ENCODE measurements around the gene C14orf180.

C14orf180 gene

GRCh38 chr14:104569435-104569834 is 10.1 kb upstream of the C14orf180 start:
- TF ChIP-seq TAF1 (IDR thresholded peaks at IDR 0.05; ENCODE audit: borderline replicate concordance, insufficient read depth, low read length) (no peak), SIN3A (IDR thresholded peaks at IDR 0.05; ENCODE audit: borderline replicate concordance, insufficient read depth, low read length) (no peak), REST (IDR thresholded peaks at IDR 0.05; ENCODE audit: insufficient read depth in 1 of 2, low read depth in 2 of 2, low read length in 2 of 2) (no peak), FOXP2 (optimal IDR thresholded peaks at IDR 0.05; ENCODE audit: borderline replicate concordance, extremely low read depth, extremely low read length, insufficient read depth) (no peak), POLR2AphosphoS5 (IDR thresholded peaks at IDR 0.05; ENCODE audit: low read depth, low read length) (no peak)

- TF ChIP-seq FOXP2 (optimal IDR thresholded peaks at IDR 0.05; ENCODE audit: borderline replicate concordance, extremely low read depth, extremely low read length, insufficient read depth) (no peak), REST (IDR thresholded peaks at IDR 0.05; ENCODE audit: insufficient read depth in 1 of 2, low read depth in 2 of 2, low read length in 2 of 2) (no peak), TAF1 (IDR thresholded peaks at IDR 0.05; ENCODE audit: borderline replicate concordance, insufficient read depth, low read length) (no peak), SIN3A (IDR thresholded peaks at IDR 0.05; ENCODE audit: borderline replicate concordance, insufficient read depth, low read length) (no peak), POLR2AphosphoS5 (IDR thresholded peaks at IDR 0.05; ENCODE audit: low read depth, low read length) (no peak)
These were observed 8.3 kb upstream of the C14orf180 start for GRCh38 chr14:104571246-104571645.

GRCh38 chr14:104572024-104572626 is 7.4 kb upstream of the C14orf180 start:
- TF ChIP-seq SIN3A (IDR thresholded peaks at IDR 0.05; ENCODE audit: borderline replicate concordance, insufficient read depth, low read length) (no peak), REST (IDR thresholded peaks at IDR 0.05; ENCODE audit: insufficient read depth in 1 of 2, low read depth in 2 of 2, low read length in 2 of 2) (no peak), TAF1 (IDR thresholded peaks at IDR 0.05; ENCODE audit: borderline replicate concordance, insufficient read depth, low read length) (no peak), FOXP2 (optimal IDR thresholded peaks at IDR 0.05; ENCODE audit: borderline replicate concordance, extremely low read depth, extremely low read length, insufficient read depth) (no peak), POLR2AphosphoS5 (IDR thresholded peaks at IDR 0.05; ENCODE audit: low read depth, low read length) (no peak)

GRCh38 chr14:104572668-104573067 is 6.9 kb upstream of the C14orf180 start:
- no peak for TF ChIP-seq SIN3A (IDR thresholded peaks at IDR 0.05; ENCODE audit: borderline replicate concordance, insufficient read depth, low read length)
- TF ChIP-seq POLR2AphosphoS5 (IDR thresholded peaks at IDR 0.05; ENCODE audit: low read depth, low read length): no peak
- TF ChIP-seq TAF1 (IDR thresholded peaks at IDR 0.05; ENCODE audit: borderline replicate concordance, insufficient read depth, low read length): no peak
- TF ChIP-seq FOXP2 (optimal IDR thresholded peaks at IDR 0.05; ENCODE audit: borderline replicate concordance, extremely low read depth, extremely low read length, insufficient read depth): no peak
- TF ChIP-seq REST (IDR thresholded peaks at IDR 0.05; ENCODE audit: insufficient read depth in 1 of 2, low read depth in 2 of 2, low read length in 2 of 2): no peak
